Measurements from ENCODE around the gene ECHS1. TPM values are rescaled to one million over a fixed set of nuclear protein-coding genes. Genes with fewer than 3 reads are reported as not detected.

ECHS1 gene
- total and polyA plus RNA-seq, 2 experiments from 2014 or later, result 92.1 to 127 TPM

DNA sequence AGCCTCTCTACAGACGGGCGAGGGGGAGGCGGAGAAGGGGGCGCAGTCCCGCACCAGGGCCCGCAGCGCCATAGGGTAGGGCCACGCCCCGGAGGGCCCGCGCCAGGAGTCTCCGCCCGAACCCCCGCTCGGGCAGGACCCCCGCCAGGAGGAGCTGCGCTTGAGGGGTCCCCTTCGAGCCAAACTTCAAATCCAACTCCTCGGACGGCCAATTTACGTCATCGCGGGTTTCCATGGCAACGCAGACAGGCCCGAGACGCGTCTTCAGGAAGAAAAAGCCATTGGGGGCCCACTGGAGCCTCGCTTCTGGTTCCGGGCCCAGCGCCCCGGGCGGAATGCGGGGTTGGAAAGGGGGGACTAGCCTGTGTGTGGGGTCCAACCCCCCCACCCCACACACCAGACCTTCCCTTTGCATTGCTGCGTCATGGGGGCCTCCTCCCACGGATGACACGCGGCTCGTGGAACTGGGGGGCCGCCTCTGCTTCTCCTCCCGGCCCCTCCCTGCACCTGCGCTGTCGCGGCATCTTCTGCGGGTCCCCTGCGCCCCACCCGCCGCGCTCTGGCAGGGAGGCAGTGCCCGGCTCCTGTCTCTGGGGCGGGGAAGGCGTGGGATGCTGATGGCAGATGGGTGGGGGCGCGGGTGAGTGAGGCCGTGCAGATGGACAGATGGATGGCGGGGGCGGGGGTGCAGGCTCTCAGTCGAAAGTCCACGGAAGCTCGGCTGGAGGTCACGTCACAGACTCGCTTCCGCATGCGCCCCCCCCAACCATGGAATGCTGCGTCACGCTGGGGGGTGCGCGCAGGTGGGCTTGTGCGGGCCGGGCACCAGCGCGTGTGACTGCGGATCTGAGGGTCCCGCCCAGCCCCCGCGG lies 37.7 kb downstream of the ECHS1 start:
- Mint-ChIP-seq H3K27ac (no peak overlapping the region), H3K36me3 (ENCODE audit: low read depth) (no peaks in the 10 kb centered on the region; the same call in 1 of the 3 replicates), H3K27me3 (ENCODE audit: insufficient read depth, low read depth, poor library complexity) (peaks cover 44% of the 10 kb centered on the region), H3K9me3 (peaks cover 17% of the 10 kb centered on the region), H3K4me1 (no peaks in the 10 kb centered on the region; the same call in 2 of the 3 replicates), H3K4me3 (peak overlapping the region; percentile 47; the same call in 1 of the 3 replicates)
- H3F3A ChIP-seq (replicated peaks; ENCODE audit: low read depth), result 0 out of 2 replicates have a peak, but pooled peaks cover 3% of the 10 kb centered on the region
- no peak overlapping the region for H3K27ac ChIP-seq (ENCODE audit: low read depth)
- no peaks in the 10 kb centered on the region for H3K9me2 ChIP-seq (ENCODE audit: insufficient read depth)
- no peaks in the 10 kb centered on the region for H3K36me3 ChIP-seq (ENCODE audit: insufficient read depth)
- peak overlapping the region; percentile 80; the same call in 1 of the 2 replicates for H2AFZ ChIP-seq
- TF ChIP-seq JUNB (IDR thresholded peaks at IDR 0.05; ENCODE audit: unreplicated experiment), result no peak
- TF ChIP-seq CREB1 (CRISPR knock-in tag; IDR thresholded peaks at IDR 0.05; ENCODE audit: low read depth), result peak; percentile 62; the same call in 1 of the 2 replicates
- H3K4me2 ChIP-seq, result peak overlapping the region; percentile 80
- no peaks in the 10 kb centered on the region for H4K20me1 ChIP-seq (replicated peaks; ENCODE audit: insufficient read depth)
- peak overlapping the region; percentile 60 for H3K4me3 ChIP-seq
- peaks cover 65% of the 10 kb centered on the region for H3K27me3 ChIP-seq (ENCODE audit: insufficient read depth)
- ATAC-seq (peak; percentile 53), DNase-seq (ENCODE audit: low spot score) (peak; percentile 81)
- no peaks in the 10 kb centered on the region for H3K4me1 ChIP-seq (ENCODE audit: insufficient read depth)
- no peaks in the 10 kb centered on the region for H3K79me2 ChIP-seq (replicated peaks; ENCODE audit: insufficient read depth)

DNA sequence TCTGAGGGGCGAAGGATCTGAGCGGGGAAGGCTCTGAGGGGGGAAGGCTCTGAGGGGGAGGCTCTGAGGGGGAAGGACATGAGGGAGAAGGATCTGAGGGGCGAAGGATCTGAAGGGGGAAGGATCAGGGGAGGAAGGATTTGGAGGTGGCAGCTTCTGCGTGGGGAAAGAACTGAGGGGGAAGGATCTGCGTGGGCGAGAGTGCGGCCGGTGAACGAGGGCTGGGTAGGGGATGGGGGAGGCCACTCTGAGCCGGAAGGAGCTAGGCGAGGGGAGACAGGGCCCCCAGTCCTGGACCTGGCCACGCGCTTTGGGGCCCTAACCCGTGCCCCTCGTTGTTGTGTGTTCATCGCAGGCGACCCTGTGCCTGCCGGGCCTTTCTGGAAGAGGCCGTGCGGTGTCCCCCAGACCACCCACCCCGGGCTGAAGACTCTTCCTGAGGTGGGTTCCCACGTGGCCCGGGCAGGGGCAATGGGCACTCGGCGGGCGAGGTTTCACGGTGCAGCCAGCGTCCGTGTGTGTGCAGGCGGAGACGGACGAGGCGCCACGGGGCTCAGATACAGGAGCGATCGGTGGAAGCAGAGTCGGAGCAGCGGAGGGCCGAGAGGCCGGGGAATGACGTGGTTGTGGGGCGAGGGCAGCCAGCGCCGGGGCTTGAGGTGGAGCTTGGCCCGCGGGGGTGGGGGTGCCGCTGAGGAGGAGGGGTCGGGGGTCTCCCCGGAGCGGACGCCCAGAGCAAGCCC lies 38.5 kb downstream of the ECHS1 start:
- no peak overlapping the region for H3K27ac ChIP-seq (ENCODE audit: low read depth)
- no peaks in the 10 kb centered on the region for H3K9me2 ChIP-seq (ENCODE audit: insufficient read depth)
- H3K27me3 ChIP-seq (ENCODE audit: insufficient read depth), result peaks cover 69% of the 10 kb centered on the region
- no peaks in the 10 kb centered on the region for H4K20me1 ChIP-seq (replicated peaks; ENCODE audit: insufficient read depth)
- Mint-ChIP-seq H3K9me3 (peaks cover 17% of the 10 kb centered on the region), H3K4me1 (no peaks in the 10 kb centered on the region; the same call in 1 of the 3 replicates), H3K27me3 (ENCODE audit: insufficient read depth, low read depth, poor library complexity) (peaks cover 49% of the 10 kb centered on the region), H3K27ac (no peak overlapping the region), H3K4me3 (peak overlapping the region; percentile 70), H3K36me3 (ENCODE audit: low read depth) (no peaks in the 10 kb centered on the region; the same call in 1 of the 3 replicates)
- H3K4me3 ChIP-seq, result peak overlapping the region; percentile 60
- H3K36me3 ChIP-seq (ENCODE audit: insufficient read depth), result no peaks in the 10 kb centered on the region
- peak; percentile 55 for ATAC-seq
- TF ChIP-seq EZH2phosphoT487 (IDR thresholded peaks at IDR 0.05; ENCODE audit: unreplicated experiment) (peak; percentile 52), JUNB (IDR thresholded peaks at IDR 0.05; ENCODE audit: unreplicated experiment) (no peak), EZH2 (IDR thresholded peaks at IDR 0.05; ENCODE audit: low read depth, unreplicated experiment) (peak; percentile 66)
- TF ChIP-seq, protein P1, sequence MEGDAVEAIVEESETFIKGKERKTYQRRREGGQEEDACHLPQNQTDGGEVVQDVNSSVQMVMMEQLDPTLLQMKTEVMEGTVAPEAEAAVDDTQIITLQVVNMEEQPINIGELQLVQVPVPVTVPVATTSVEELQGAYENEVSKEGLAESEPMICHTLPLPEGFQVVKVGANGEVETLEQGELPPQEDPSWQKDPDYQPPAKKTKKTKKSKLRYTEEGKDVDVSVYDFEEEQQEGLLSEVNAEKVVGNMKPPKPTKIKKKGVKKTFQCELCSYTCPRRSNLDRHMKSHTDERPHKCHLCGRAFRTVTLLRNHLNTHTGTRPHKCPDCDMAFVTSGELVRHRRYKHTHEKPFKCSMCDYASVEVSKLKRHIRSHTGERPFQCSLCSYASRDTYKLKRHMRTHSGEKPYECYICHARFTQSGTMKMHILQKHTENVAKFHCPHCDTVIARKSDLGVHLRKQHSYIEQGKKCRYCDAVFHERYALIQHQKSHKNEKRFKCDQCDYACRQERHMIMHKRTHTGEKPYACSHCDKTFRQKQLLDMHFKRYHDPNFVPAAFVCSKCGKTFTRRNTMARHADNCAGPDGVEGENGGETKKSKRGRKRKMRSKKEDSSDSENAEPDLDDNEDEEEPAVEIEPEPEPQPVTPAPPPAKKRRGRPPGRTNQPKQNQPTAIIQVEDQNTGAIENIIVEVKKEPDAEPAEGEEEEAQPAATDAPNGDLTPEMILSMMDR (conservative IDR thresholded peaks at IDR 0.05; ENCODE audit: low read depth in 2 of 2), result no peak
- peak overlapping the region; percentile 80; the same call in 1 of the 2 replicates for H2AFZ ChIP-seq
- H3K4me1 ChIP-seq (ENCODE audit: insufficient read depth), result no peaks in the 10 kb centered on the region
- H3K4me2 ChIP-seq, result peak overlapping the region; percentile 80
- no peaks in the 10 kb centered on the region for H3K79me2 ChIP-seq (replicated peaks; ENCODE audit: insufficient read depth)
- 0 out of 2 replicates have a peak, but pooled peaks cover 3% of the 10 kb centered on the region for H3F3A ChIP-seq (replicated peaks; ENCODE audit: low read depth)
- DNase-seq (ENCODE audit: low spot score), result peak; percentile 60

All from GM23338 (cell line).